ENCODE measurements around the gene FIG4. TPM values are rescaled to one million over a fixed set of nuclear protein-coding genes. Genes with fewer than 3 reads are reported as not detected.

The FIG4 gene
- polyA plus RNA-seq, 1 donor from 2014 or later = 35.4 TPM

DNA sequence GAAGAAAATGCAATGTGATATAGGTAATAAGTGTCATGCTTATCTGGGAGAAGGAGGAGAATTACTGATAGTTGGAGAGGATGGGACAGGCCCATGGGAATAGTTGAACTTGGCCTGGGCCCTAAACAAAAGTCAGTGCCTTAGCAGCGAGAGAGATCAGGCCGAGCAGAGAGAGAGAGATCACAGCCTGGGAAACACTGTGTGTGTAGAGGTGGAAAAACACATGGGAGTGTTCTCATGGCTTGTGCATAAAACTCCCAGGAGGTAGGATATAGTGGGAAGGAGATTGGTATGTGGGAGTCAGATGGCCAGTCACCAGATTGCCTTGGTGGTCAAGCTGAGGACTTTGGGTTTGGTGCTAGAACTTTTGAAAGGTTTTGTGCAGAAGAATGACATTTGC lies 47.6 kb downstream of the FIG4 start:
- Histone ChIP-seq H3K4me2 (ENCODE audit: low read length) (no peak overlapping the region), H3F3A (ENCODE audit: insufficient read depth, low read length, poor library complexity, severe bottlenecking) (no peaks in the 10 kb centered on the region), H3K36me3 (ENCODE audit: insufficient read depth, low read length) (peaks cover 7% of the 10 kb centered on the region), H3K27ac (ENCODE audit: low read length) (no peak overlapping the region), H4K20me1 (ENCODE audit: insufficient read depth) (no peaks in the 10 kb centered on the region), H3K4me3 (ENCODE audit: low read length) (no peak overlapping the region), H3K27me3 (ENCODE audit: insufficient read depth, low read depth, low read length) (no peaks in the 10 kb centered on the region), H2AFZ (ENCODE audit: low read depth, low read length) (no peak overlapping the region), H3K9me3 (ENCODE audit: low read length) (no peaks in the 10 kb centered on the region), H3K79me2 (replicated peaks; ENCODE audit: insufficient read depth, low read length) (no peaks in the 10 kb centered on the region), H3K9me2 (ENCODE audit: insufficient read depth, low read length) (no peaks in the 10 kb centered on the region), H3K9ac (ENCODE audit: low read length) (no peak overlapping the region)
- no peak for TF ChIP-seq SMC3 (conservative IDR thresholded peaks at IDR 0.05; ENCODE audit: poor library complexity)

DNA sequence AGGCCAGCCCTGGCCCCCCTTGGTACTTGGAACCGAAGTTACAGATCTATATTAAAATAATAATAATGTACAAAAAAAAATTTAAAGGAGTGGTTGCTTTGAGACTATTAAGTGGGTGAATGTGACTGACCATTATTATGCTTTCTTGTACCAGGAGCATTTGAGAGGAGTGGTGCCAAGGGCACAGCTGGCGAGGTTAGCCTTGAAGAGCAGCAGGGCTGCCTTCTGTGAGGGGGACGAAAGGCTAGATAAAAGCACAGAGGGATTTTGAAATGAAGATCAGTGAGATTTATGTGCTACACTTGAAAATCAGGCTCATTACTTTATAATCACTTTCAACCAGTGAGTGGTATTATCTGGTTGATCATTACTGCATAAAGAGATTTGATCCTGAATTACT lies 48.6 kb downstream of the FIG4 start:
- H4K20me1 ChIP-seq (ENCODE audit: insufficient read depth) = no peaks in the 10 kb centered on the region
- H3K9ac ChIP-seq (ENCODE audit: low read length) = no peak overlapping the region
- no peak overlapping the region for H2AFZ ChIP-seq (ENCODE audit: low read depth, low read length)
- H3K27me3 ChIP-seq (ENCODE audit: insufficient read depth, low read depth, low read length) = no peaks in the 10 kb centered on the region
- H3K9me3 ChIP-seq (ENCODE audit: low read length) = no peaks in the 10 kb centered on the region
- peaks cover 11% of the 10 kb centered on the region for H3K36me3 ChIP-seq (ENCODE audit: insufficient read depth, low read length)
- no peak for TF ChIP-seq EP300 (conservative IDR thresholded peaks at IDR 0.05; ENCODE audit: poor library complexity, severe bottlenecking)
- TF ChIP-seq RAD21 (conservative IDR thresholded peaks at IDR 0.05) = no peak
- TF ChIP-seq, protein P1, sequence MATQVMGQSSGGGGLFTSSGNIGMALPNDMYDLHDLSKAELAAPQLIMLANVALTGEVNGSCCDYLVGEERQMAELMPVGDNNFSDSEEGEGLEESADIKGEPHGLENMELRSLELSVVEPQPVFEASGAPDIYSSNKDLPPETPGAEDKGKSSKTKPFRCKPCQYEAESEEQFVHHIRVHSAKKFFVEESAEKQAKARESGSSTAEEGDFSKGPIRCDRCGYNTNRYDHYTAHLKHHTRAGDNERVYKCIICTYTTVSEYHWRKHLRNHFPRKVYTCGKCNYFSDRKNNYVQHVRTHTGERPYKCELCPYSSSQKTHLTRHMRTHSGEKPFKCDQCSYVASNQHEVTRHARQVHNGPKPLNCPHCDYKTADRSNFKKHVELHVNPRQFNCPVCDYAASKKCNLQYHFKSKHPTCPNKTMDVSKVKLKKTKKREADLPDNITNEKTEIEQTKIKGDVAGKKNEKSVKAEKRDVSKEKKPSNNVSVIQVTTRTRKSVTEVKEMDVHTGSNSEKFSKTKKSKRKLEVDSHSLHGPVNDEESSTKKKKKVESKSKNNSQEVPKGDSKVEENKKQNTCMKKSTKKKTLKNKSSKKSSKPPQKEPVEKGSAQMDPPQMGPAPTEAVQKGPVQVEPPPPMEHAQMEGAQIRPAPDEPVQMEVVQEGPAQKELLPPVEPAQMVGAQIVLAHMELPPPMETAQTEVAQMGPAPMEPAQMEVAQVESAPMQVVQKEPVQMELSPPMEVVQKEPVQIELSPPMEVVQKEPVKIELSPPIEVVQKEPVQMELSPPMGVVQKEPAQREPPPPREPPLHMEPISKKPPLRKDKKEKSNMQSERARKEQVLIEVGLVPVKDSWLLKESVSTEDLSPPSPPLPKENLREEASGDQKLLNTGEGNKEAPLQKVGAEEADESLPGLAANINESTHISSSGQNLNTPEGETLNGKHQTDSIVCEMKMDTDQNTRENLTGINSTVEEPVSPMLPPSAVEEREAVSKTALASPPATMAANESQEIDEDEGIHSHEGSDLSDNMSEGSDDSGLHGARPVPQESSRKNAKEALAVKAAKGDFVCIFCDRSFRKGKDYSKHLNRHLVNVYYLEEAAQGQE (IDR thresholded peaks at IDR 0.05; ENCODE audit: borderline replicate concordance) = no peak
- no peak for TF ChIP-seq EZH2 (IDR thresholded peaks at IDR 0.05; ENCODE audit: borderline replicate concordance, insufficient read depth, low read length, poor library complexity, severe bottlenecking)
- TF ChIP-seq SMC3 (conservative IDR thresholded peaks at IDR 0.05; ENCODE audit: poor library complexity) = no peak
- no peak for TF ChIP-seq POLR2AphosphoS5 (IDR thresholded peaks at IDR 0.05)
- no peak for TF ChIP-seq TAF1 (IDR thresholded peaks at IDR 0.05; ENCODE audit: low read depth)
- no peak for TF ChIP-seq MXI1 (conservative IDR thresholded peaks at IDR 0.05; ENCODE audit: poor library complexity, severe bottlenecking)
- TF ChIP-seq, protein P2, sequence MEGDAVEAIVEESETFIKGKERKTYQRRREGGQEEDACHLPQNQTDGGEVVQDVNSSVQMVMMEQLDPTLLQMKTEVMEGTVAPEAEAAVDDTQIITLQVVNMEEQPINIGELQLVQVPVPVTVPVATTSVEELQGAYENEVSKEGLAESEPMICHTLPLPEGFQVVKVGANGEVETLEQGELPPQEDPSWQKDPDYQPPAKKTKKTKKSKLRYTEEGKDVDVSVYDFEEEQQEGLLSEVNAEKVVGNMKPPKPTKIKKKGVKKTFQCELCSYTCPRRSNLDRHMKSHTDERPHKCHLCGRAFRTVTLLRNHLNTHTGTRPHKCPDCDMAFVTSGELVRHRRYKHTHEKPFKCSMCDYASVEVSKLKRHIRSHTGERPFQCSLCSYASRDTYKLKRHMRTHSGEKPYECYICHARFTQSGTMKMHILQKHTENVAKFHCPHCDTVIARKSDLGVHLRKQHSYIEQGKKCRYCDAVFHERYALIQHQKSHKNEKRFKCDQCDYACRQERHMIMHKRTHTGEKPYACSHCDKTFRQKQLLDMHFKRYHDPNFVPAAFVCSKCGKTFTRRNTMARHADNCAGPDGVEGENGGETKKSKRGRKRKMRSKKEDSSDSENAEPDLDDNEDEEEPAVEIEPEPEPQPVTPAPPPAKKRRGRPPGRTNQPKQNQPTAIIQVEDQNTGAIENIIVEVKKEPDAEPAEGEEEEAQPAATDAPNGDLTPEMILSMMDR (IDR thresholded peaks at IDR 0.05; ENCODE audit: poor library complexity, severe bottlenecking) = no peak
- H3K79me2 ChIP-seq (replicated peaks; ENCODE audit: insufficient read depth, low read length) = no peaks in the 10 kb centered on the region
- no peak overlapping the region for H3K27ac ChIP-seq (ENCODE audit: low read length)
- H3F3A ChIP-seq (ENCODE audit: insufficient read depth, low read length, poor library complexity, severe bottlenecking) = no peaks in the 10 kb centered on the region
- H3K9me2 ChIP-seq (ENCODE audit: insufficient read depth, low read length) = no peaks in the 10 kb centered on the region
- H3K4me3 ChIP-seq (ENCODE audit: low read length) = no peak overlapping the region
- no peak overlapping the region for H3K4me2 ChIP-seq (ENCODE audit: low read length)

DNA sequence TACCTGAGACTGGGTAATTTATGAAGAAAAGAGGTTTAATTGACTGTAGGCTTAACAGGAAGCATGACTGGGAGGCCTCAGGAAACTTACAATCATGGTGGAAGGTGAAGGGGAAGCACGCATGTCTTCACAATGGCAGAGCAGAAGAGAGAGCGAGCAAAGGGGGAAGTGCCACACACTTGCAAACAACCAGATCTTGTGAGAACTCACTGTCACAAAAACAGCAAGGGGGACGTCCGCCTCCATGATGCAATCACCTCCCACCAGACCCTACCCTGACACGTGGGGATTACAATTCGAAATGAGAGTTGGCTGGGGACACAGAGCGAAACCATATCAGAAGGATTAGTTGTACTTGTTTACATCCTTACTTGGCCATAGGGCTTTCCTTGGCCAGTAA lies 49.7 kb downstream of the FIG4 start:
- Histone ChIP-seq H3K79me2 (replicated peaks; ENCODE audit: insufficient read depth, low read length) (no peaks in the 10 kb centered on the region), H3F3A (ENCODE audit: insufficient read depth, low read length, poor library complexity, severe bottlenecking) (no peaks in the 10 kb centered on the region), H3K27ac (ENCODE audit: low read length) (no peak overlapping the region), H3K36me3 (ENCODE audit: insufficient read depth, low read length) (peaks cover 9% of the 10 kb centered on the region), H3K4me3 (ENCODE audit: low read length) (no peak overlapping the region), H3K4me2 (ENCODE audit: low read length) (no peak overlapping the region), H4K20me1 (ENCODE audit: insufficient read depth) (no peaks in the 10 kb centered on the region), H3K27me3 (ENCODE audit: insufficient read depth, low read depth, low read length) (no peaks in the 10 kb centered on the region), H2AFZ (ENCODE audit: low read depth, low read length) (no peak overlapping the region), H3K9me3 (ENCODE audit: low read length) (no peaks in the 10 kb centered on the region), H3K9ac (ENCODE audit: low read length) (no peak overlapping the region), H3K9me2 (ENCODE audit: insufficient read depth, low read length) (no peaks in the 10 kb centered on the region)
- TF ChIP-seq EZH2 (IDR thresholded peaks at IDR 0.05; ENCODE audit: borderline replicate concordance, insufficient read depth, low read length, poor library complexity, severe bottlenecking) (no peak), MXI1 (conservative IDR thresholded peaks at IDR 0.05; ENCODE audit: poor library complexity, severe bottlenecking) (no peak), SMC3 (conservative IDR thresholded peaks at IDR 0.05; ENCODE audit: poor library complexity) (no peak), EP300 (conservative IDR thresholded peaks at IDR 0.05; ENCODE audit: poor library complexity, severe bottlenecking) (no peak), TAF1 (IDR thresholded peaks at IDR 0.05; ENCODE audit: low read depth) (no peak), RAD21 (conservative IDR thresholded peaks at IDR 0.05) (no peak)
- TF ChIP-seq, protein P2 (IDR thresholded peaks at IDR 0.05; ENCODE audit: poor library complexity, severe bottlenecking) = no peak
